ENCODE measurements around the gene FNDC4.
"Not testable (repeated sequence)": the region's sequence is repeated elsewhere in the genome, so short reads cannot be mapped to it uniquely, and the experiment has no call there.

Gene FNDC4

GRCh38 chr2:27494944-27495554 lies at the start of gene FNDC4:
FNDC4 (minus strand) TSS chr2:27495200; CDS start chr2:27494679, 521 bp downstream.
- DNase-seq: no peak

GRCh38 chr2:27544143-27544821 lies 49.3 kb upstream of the FNDC4 start:
- DNase-seq: no peak

GRCh38 chr2:27539649-27540048 lies 44.6 kb upstream of the FNDC4 start:
- not testable (repeated sequence) for DNase-seq

GRCh38 chr2:27538839-27539450 lies 43.9 kb upstream of the FNDC4 start:
- DNase-seq: not testable (repeated sequence)

GRCh38 chr2:27537287-27537686 lies 42.3 kb upstream of the FNDC4 start:
- no peak for DNase-seq

GRCh38 chr2:27531983-27532382 lies 37.0 kb upstream of the FNDC4 start:
- no peak for DNase-seq

- no peak for DNase-seq
Observed at GRCh38 chr2:27527182-27527581, 32.2 kb upstream of the FNDC4 start.

GRCh38 chr2:27522400-27522945 lies 27.5 kb upstream of the FNDC4 start:
- no peak for DNase-seq

GRCh38 chr2:27520316-27520715 lies 25.3 kb upstream of the FNDC4 start:
- DNase-seq: no peak

- no peak for DNase-seq
Observed at GRCh38 chr2:27518782-27519113, 23.7 kb upstream of the FNDC4 start.

- DNase-seq: no peak
Observed at GRCh38 chr2:27518113-27518781, 23.2 kb upstream of the FNDC4 start.

GRCh38 chr2:27509326-27509725 lies 14.3 kb upstream of the FNDC4 start:
- no peak for DNase-seq

GRCh38 chr2:27507293-27507692 lies 12.3 kb upstream of the FNDC4 start:
- DNase-seq: no peak

- no peak for DNase-seq
Observed at GRCh38 chr2:27506587-27506986, 11.6 kb upstream of the FNDC4 start.

- no peak for DNase-seq
Observed at GRCh38 chr2:27502142-27502541, 7.1 kb upstream of the FNDC4 start.

GRCh38 chr2:27501042-27501441 lies 6.0 kb upstream of the FNDC4 start:
- no peak for DNase-seq

GRCh38 chr2:27498975-27499374 lies 4.0 kb upstream of the FNDC4 start:
- DNase-seq: no peak

- DNase-seq: no peak
Observed at GRCh38 chr2:27497288-27497627, 2.3 kb upstream of the FNDC4 start.

GRCh38 chr2:27496357-27497287 lies 1.6 kb upstream of the FNDC4 start, which contains the start of gene GCKR:
GCKR (plus strand) TSS chr2:27496839; CDS start chr2:27496905, 66 bp downstream.
- DNase-seq: no peak

- DNase-seq: no peak
Observed at GRCh38 chr2:27495840-27496356, 898 bp upstream of the FNDC4 start.

- DNase-seq: no peak
Observed at GRCh38 chr2:27494284-27494943, 586 bp downstream of the FNDC4 start.

GRCh38 chr2:27493948-27494283 lies 1.1 kb downstream of the FNDC4 start:
- DNase-seq: no peak

All from COR-L47 (cell line).